Spleen (tissue), 7 donors: Measurements from ENCODE around the gene STARD13.

Experiments
- POLR2AphosphoS5 ChIP-seq, 3 donors: sonication (generic); formaldehyde crosslinking; IDR thresholded peaks; one replicate each; pipeline ENCODE4 v1.5.1; 2017; ENCODE audit warnings: antibody characterized with exemption in 3 of 3
- TF ChIP-seq, protein P1 (sequence below), 11 experiments: fragments of 200-600 bp in 7 of 11; fragments of 450-650 bp in 4 of 11; sonication (generic) in 4 of 11; IDR thresholded peaks in 8 of 11; conservative IDR thresholded peaks in 3 of 11; 1 replicate in 7 of 11; 2 replicates in 4 of 11; pipeline versions ENCODE4 v1.4.0 to v1.8.0; 2016 to 2021; ENCODE audit warnings: antibody characterized with exemption in 11 of 11, inconsistent platforms in 4 of 11, mild to moderate bottlenecking in 1 of 11
- donor health status: DM: no; HTN: no; CAD: no; lungs with moderate emphysema.
- donor health status: DM: no; HTN: no; CAD: no.
- donor health status: DM: no; HTN: no; CAD: no.

DNA sequence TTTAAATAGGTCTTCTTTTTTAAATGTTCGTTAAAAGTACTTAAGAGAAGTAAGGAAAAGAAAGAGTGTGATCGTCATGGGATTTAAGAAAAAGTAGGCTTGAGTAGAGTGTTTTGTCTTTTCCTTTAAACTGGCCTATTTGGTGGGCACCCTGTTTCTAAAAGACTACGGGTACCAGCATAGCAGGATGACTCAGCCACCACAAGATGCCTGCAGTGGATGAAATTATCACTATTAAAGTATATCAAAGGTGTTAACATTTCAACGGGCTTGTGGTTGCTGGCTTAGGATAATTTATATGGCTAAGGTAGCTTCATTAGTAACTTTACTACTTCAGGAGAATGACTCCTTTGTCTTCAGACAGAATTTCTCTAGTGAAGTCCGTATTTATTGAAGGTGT lies 112.6 kb downstream of the STARD13 start:
- no peak for TF ChIP-seq POLR2AphosphoS5 (IDR thresholded peaks at IDR 0.05)
- TF ChIP-seq, protein P1, sequence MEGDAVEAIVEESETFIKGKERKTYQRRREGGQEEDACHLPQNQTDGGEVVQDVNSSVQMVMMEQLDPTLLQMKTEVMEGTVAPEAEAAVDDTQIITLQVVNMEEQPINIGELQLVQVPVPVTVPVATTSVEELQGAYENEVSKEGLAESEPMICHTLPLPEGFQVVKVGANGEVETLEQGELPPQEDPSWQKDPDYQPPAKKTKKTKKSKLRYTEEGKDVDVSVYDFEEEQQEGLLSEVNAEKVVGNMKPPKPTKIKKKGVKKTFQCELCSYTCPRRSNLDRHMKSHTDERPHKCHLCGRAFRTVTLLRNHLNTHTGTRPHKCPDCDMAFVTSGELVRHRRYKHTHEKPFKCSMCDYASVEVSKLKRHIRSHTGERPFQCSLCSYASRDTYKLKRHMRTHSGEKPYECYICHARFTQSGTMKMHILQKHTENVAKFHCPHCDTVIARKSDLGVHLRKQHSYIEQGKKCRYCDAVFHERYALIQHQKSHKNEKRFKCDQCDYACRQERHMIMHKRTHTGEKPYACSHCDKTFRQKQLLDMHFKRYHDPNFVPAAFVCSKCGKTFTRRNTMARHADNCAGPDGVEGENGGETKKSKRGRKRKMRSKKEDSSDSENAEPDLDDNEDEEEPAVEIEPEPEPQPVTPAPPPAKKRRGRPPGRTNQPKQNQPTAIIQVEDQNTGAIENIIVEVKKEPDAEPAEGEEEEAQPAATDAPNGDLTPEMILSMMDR (IDR thresholded peaks at IDR 0.05 in 8 of 11, conservative IDR thresholded peaks at IDR 0.05 in 3 of 11): no peak
